WTC11 (cell line): Measurements from ENCODE around the gene SRMS. TPM values are rescaled to one million over a fixed set of nuclear protein-coding genes. Genes with fewer than 3 reads are reported as not detected.

Experiments used
- ATAC-seq: fragments of 200-7000 bp; cut with Tn5 transposase; 2 replicates; pipeline ENCODE4 v1.10.0; 2021; ENCODE audit warnings: mild to moderate bottlenecking, moderate library complexity
- CTCF ChIA-PET: fragments of 300-600 bp; sonication (Branson Sonifier 250); formaldehyde crosslinking; loops from one replicate; lab custom pipeline; 2021; ENCODE audit warnings: antibody characterized with exemption; lab: Charles Lee
- POLR2A ChIA-PET: fragments of 350-600 bp; sonication (Branson Sonifier 250); formaldehyde crosslinking; loops from one replicate; lab custom pipeline; 2021; ENCODE audit warnings: antibody characterized with exemption; lab: Charles Lee
- DNase-seq: peaks from one replicate; pipeline ENCODE4 v3.0.0; 2021; ENCODE audit warnings: low spot score
- H3K27ac Mint-ChIP-seq: 2 replicates; pipeline ENCODE4 v1.8.0; 2021; ENCODE audit warnings: mixed read lengths
- H3K27me3 Mint-ChIP-seq: 2 replicates; pipeline ENCODE4 v1.8.0; 2021; ENCODE audit warnings: low read depth, mild to moderate bottlenecking, moderate library complexity, mixed read lengths
- H3K36me3 Mint-ChIP-seq: 2 replicates; pipeline ENCODE4 v1.8.0; 2021; ENCODE audit warnings: mixed read lengths
- H3K4me1 Mint-ChIP-seq: 2 replicates; pipeline ENCODE4 v1.8.0; 2022; ENCODE audit warnings: mixed read lengths
- H3K4me3 Mint-ChIP-seq: 2 replicates; pipeline ENCODE4 v1.8.0; 2021; ENCODE audit warnings: mild to moderate bottlenecking, moderate library complexity, mixed read lengths
- H3K9me3 Mint-ChIP-seq: 2 replicates; pipeline ENCODE4 v1.8.0; 2021; ENCODE audit warnings: mixed read lengths
- AFF4 ChIP-seq: sonication (generic); formaldehyde crosslinking; IDR thresholded peaks from 2 replicates; pipeline ENCODE4 v1.8.1; 2023; ENCODE audit warnings: mild to moderate bottlenecking, missing genetic modification reagents, borderline replicate concordance
- ATF2 ChIP-seq: sonication (generic); formaldehyde crosslinking; IDR thresholded peaks from 2 replicates; pipeline ENCODE4 v1.8.1; 2022; ENCODE audit warnings: low read depth, missing genetic modification reagents, borderline replicate concordance
- CBFB ChIP-seq: sonication (generic); formaldehyde crosslinking; IDR thresholded peaks from 2 replicates; pipeline ENCODE4 v1.8.1; 2022; ENCODE audit warnings: mild to moderate bottlenecking, low read depth, missing genetic modification reagents
- E2F5 ChIP-seq: sonication (generic); formaldehyde crosslinking; IDR thresholded peaks from 2 replicates; pipeline ENCODE4 v1.8.1; 2022; ENCODE audit warnings: mild to moderate bottlenecking, moderate library complexity, missing genetic modification reagents
- ELF4 ChIP-seq: sonication (generic); formaldehyde crosslinking; IDR thresholded peaks from 2 replicates; pipeline ENCODE4 v1.8.1; 2022; ENCODE audit warnings: low read depth, mild to moderate bottlenecking, moderate library complexity, missing genetic modification reagents
- HMGA2 ChIP-seq: fragments of 250-450 bp; sonication (Bioruptor Pico); IDR thresholded peaks from 2 replicates; pipeline ENCODE4 v1.4.0; 2021; ENCODE audit warnings: mild to moderate bottlenecking, moderate library complexity
- NFATC4 ChIP-seq: fragments of 250-450 bp; sonication (Bioruptor Pico); IDR thresholded peaks from 2 replicates; pipeline ENCODE4 v1.9.0; 2021; ENCODE audit warnings: mild to moderate bottlenecking
- SOX15 ChIP-seq: fragments of 250-450 bp; sonication (Bioruptor Pico); IDR thresholded peaks from 2 replicates; pipeline ENCODE4 v1.9.0; 2021; ENCODE audit warnings: mild to moderate bottlenecking
- ZBTB21 ChIP-seq: sonication (generic); formaldehyde crosslinking; IDR thresholded peaks from 2 replicates; pipeline ENCODE4 v1.8.1; 2023; ENCODE audit warnings: mild to moderate bottlenecking, missing genetic modification reagents, borderline replicate concordance
- ZNF263 ChIP-seq: sonication (generic); formaldehyde crosslinking; IDR thresholded peaks from 2 replicates; pipeline ENCODE4 v1.8.1; 2022; ENCODE audit warnings: low read depth, mild to moderate bottlenecking, moderate library complexity, missing genetic modification reagents
- total RNA-seq: library from RNA; stranded (reverse); gene quantifications from 3 replicates; pipeline ENCODE4 v1.2.3, GENCODE V29; 2021
- TF ChIP-seq, protein P1 (sequence below): sonication (generic); formaldehyde crosslinking; IDR thresholded peaks from 2 replicates; pipeline ENCODE4 v1.8.0; 2023; ENCODE audit warnings: mild to moderate bottlenecking, missing genetic modification reagents
- TF ChIP-seq, protein P2 (sequence below): sonication (generic); formaldehyde crosslinking; IDR thresholded peaks from 2 replicates; pipeline ENCODE4 v1.8.1; 2022; ENCODE audit warnings: missing genetic modification reagents, borderline replicate concordance
- TF ChIP-seq, protein P3 (sequence below): fragments of 200-600 bp; IDR thresholded peaks from 2 replicates; pipeline ENCODE4 v1.8.0; 2022; ENCODE audit warnings: antibody characterized with exemption
- TF ChIP-seq, protein P4 (sequence below): sonication (generic); formaldehyde crosslinking; IDR thresholded peaks from 2 replicates; pipeline ENCODE4 v1.8.1; 2023; ENCODE audit warnings: mild to moderate bottlenecking, missing genetic modification reagents

Gene SRMS
- total RNA-seq, 1 experiment from 2014 or later, result 0.26 TPM

- CTCF ChIA-PET, result interaction anchor here (1.9 kb wide), 1 partner anchor 20 kb away, joined by 5 read pairs; the partner anchor contains the start of gene PPDPF
- H3K27ac Mint-ChIP-seq, result no peak overlapping the region
- TF ChIP-seq, protein P1, sequence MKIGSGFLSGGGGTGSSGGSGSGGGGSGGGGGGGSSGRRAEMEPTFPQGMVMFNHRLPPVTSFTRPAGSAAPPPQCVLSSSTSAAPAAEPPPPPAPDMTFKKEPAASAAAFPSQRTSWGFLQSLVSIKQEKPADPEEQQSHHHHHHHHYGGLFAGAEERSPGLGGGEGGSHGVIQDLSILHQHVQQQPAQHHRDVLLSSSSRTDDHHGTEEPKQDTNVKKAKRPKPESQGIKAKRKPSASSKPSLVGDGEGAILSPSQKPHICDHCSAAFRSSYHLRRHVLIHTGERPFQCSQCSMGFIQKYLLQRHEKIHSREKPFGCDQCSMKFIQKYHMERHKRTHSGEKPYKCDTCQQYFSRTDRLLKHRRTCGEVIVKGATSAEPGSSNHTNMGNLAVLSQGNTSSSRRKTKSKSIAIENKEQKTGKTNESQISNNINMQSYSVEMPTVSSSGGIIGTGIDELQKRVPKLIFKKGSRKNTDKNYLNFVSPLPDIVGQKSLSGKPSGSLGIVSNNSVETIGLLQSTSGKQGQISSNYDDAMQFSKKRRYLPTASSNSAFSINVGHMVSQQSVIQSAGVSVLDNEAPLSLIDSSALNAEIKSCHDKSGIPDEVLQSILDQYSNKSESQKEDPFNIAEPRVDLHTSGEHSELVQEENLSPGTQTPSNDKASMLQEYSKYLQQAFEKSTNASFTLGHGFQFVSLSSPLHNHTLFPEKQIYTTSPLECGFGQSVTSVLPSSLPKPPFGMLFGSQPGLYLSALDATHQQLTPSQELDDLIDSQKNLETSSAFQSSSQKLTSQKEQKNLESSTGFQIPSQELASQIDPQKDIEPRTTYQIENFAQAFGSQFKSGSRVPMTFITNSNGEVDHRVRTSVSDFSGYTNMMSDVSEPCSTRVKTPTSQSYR, result no peak
- TF ChIP-seq, protein P2, sequence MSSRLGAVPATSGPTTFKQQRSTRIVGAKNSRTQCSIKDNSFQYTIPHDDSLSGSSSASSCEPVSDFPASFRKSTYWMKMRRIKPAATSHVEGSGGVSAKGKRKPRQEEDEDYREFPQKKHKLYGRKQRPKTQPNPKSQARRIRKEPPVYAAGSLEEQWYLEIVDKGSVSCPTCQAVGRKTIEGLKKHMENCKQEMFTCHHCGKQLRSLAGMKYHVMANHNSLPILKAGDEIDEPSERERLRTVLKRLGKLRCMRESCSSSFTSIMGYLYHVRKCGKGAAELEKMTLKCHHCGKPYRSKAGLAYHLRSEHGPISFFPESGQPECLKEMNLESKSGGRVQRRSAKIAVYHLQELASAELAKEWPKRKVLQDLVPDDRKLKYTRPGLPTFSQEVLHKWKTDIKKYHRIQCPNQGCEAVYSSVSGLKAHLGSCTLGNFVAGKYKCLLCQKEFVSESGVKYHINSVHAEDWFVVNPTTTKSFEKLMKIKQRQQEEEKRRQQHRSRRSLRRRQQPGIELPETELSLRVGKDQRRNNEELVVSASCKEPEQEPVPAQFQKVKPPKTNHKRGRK (CRISPR knock-in tag), result no peak
- TF ChIP-seq E2F5 (CRISPR knock-in tag), result no peak
- TF ChIP-seq NFATC4 (CRISPR knock-in tag), result no peak
- TF ChIP-seq AFF4 (CRISPR knock-in tag), result no peak
- no peak for TF ChIP-seq CBFB (CRISPR knock-in tag)
- TF ChIP-seq, protein P3, sequence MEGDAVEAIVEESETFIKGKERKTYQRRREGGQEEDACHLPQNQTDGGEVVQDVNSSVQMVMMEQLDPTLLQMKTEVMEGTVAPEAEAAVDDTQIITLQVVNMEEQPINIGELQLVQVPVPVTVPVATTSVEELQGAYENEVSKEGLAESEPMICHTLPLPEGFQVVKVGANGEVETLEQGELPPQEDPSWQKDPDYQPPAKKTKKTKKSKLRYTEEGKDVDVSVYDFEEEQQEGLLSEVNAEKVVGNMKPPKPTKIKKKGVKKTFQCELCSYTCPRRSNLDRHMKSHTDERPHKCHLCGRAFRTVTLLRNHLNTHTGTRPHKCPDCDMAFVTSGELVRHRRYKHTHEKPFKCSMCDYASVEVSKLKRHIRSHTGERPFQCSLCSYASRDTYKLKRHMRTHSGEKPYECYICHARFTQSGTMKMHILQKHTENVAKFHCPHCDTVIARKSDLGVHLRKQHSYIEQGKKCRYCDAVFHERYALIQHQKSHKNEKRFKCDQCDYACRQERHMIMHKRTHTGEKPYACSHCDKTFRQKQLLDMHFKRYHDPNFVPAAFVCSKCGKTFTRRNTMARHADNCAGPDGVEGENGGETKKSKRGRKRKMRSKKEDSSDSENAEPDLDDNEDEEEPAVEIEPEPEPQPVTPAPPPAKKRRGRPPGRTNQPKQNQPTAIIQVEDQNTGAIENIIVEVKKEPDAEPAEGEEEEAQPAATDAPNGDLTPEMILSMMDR, result no peak
- no peak for TF ChIP-seq ATF2
- no peak for TF ChIP-seq SOX15
- no peak for TF ChIP-seq ZBTB21 (CRISPR knock-in tag)
- no peak for TF ChIP-seq ZNF263 (CRISPR knock-in tag)
- TF ChIP-seq HMGA2 (CRISPR knock-in tag), result no peak
- TF ChIP-seq, protein P4, sequence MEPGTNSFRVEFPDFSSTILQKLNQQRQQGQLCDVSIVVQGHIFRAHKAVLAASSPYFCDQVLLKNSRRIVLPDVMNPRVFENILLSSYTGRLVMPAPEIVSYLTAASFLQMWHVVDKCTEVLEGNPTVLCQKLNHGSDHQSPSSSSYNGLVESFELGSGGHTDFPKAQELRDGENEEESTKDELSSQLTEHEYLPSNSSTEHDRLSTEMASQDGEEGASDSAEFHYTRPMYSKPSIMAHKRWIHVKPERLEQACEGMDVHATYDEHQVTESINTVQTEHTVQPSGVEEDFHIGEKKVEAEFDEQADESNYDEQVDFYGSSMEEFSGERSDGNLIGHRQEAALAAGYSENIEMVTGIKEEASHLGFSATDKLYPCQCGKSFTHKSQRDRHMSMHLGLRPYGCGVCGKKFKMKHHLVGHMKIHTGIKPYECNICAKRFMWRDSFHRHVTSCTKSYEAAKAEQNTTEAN (CRISPR knock-in tag), result no peak
- TF ChIP-seq ELF4, result no peak
- POLR2A ChIA-PET, result no interaction called here
- DNase-seq, result no peak
- H3K9me3 Mint-ChIP-seq, result peaks cover 10% of the 10 kb centered on the region
- 0 out of 2 replicates have a peak, but pooled peaks cover 2% of the 10 kb centered on the region for H3K36me3 Mint-ChIP-seq
- H3K27me3 Mint-ChIP-seq, result peaks cover 50% of the 10 kb centered on the region
- peaks cover 7% of the 10 kb centered on the region for H3K4me1 Mint-ChIP-seq
- ATAC-seq, result no peak
- 0 out of 2 replicates have a peak overlapping the region, but pooled peaks have one; percentile 6 for H3K4me3 Mint-ChIP-seq
Measured at GRCh38 chr20:63500902-63501817, 46.4 kb downstream of the SRMS start.
